ENCODE results near the gene ATP8B4. TPM values are rescaled to one million over a fixed set of nuclear protein-coding genes. Genes with fewer than 3 reads are reported as not detected.

ATP8B4 gene
- total RNA-seq, 1 experiment from 2014 or later, result not detected

- POLR2A ChIA-PET, result no interaction called here
- Histone ChIP-seq H3K4me1 (ENCODE audit: control insufficient read depth, insufficient read depth, low read length) (no peaks in the 10 kb centered on the region), H3K4me3 (ENCODE audit: low read depth in 2 of 2, low read length in 2 of 2) (no peak overlapping the region), H3K36me3 (ENCODE audit: control insufficient read depth, insufficient read depth, low read length) (no peaks in the 10 kb centered on the region), H3K9me3 (ENCODE audit: control insufficient read depth, insufficient read depth, low read depth, low read length) (no peaks in the 10 kb centered on the region), H3K27me3 (ENCODE audit: control insufficient read depth, insufficient read depth, low read length) (no peaks in the 10 kb centered on the region), H3K27ac (ENCODE audit: low read length) (no peak overlapping the region)
- ATAC-seq (no peak), DNase-seq (ENCODE audit: low read depth, low spot score) (no peak)
- TF ChIP-seq CTCF (IDR thresholded peaks at IDR 0.05), result no peak
- intact Hi-C loops (cut with micrococcal nuclease; ENCODE audit: unreplicated experiment) (no loop called here), in situ Hi-C loops (cut with HindIII; ENCODE audit: low pct_unique_long_range_greater_than_20kb, low sequenced_read_pairs) (no loop called here)
- no TSS peak for BruUV-seq (replicated peaks)
- CTCF ChIA-PET, result no interaction called here
Observed at GRCh38 chr15:49863431-49864224, 255.4 kb downstream of the ATP8B4 start.

GRCh38 chr15:49860101-49860500, 258.9 kb downstream of the ATP8B4 start:
- intact Hi-C loops (cut with micrococcal nuclease; ENCODE audit: unreplicated experiment), result no loop called here
- BruUV-seq (replicated peaks), result no TSS peak
- Histone ChIP-seq H3K9me3 (ENCODE audit: control insufficient read depth, insufficient read depth, low read depth, low read length) (no peaks in the 10 kb centered on the region), H3K36me3 (ENCODE audit: control insufficient read depth, insufficient read depth, low read length) (no peaks in the 10 kb centered on the region), H3K4me3 (ENCODE audit: low read depth in 2 of 2, low read length in 2 of 2) (no peak overlapping the region), H3K4me1 (ENCODE audit: control insufficient read depth, insufficient read depth, low read length) (no peaks in the 10 kb centered on the region), H3K27me3 (ENCODE audit: control insufficient read depth, insufficient read depth, low read length) (no peaks in the 10 kb centered on the region), H3K27ac (ENCODE audit: low read length) (no peak overlapping the region)
- in situ Hi-C loops (cut with HindIII; ENCODE audit: low pct_unique_long_range_greater_than_20kb, low sequenced_read_pairs), result no loop called here
- DNase-seq (ENCODE audit: low read depth, low spot score) (no peak), ATAC-seq (no peak)
- TF ChIP-seq POLR2AphosphoS5 (IDR thresholded peaks at IDR 0.05; ENCODE audit: low read depth, low read length) (no peak), SIN3A (IDR thresholded peaks at IDR 0.05; ENCODE audit: borderline replicate concordance, insufficient read depth, low read depth, low read length) (no peak)
- CTCF ChIA-PET, result no interaction called here
- POLR2A ChIA-PET, result no interaction called here

- H3K27me3 ChIP-seq (ENCODE audit: control insufficient read depth, insufficient read depth, low read length), result no peaks in the 10 kb centered on the region
- H3K4me1 ChIP-seq (ENCODE audit: control insufficient read depth, insufficient read depth, low read length), result no peaks in the 10 kb centered on the region
- intact Hi-C loops (cut with micrococcal nuclease; ENCODE audit: unreplicated experiment), result no loop called here
- DNase-seq (ENCODE audit: low read depth, low spot score), result no peak
- in situ Hi-C loops (cut with HindIII; ENCODE audit: low pct_unique_long_range_greater_than_20kb, low sequenced_read_pairs), result no loop called here
- no peak overlapping the region for H3K4me3 ChIP-seq (ENCODE audit: low read depth in 2 of 2, low read length in 2 of 2)
- BruUV-seq (replicated peaks), result no TSS peak
- POLR2A ChIA-PET, result no interaction called here
- ATAC-seq, result no peak
- H3K9me3 ChIP-seq (ENCODE audit: control insufficient read depth, insufficient read depth, low read depth, low read length), result no peaks in the 10 kb centered on the region
- CTCF ChIA-PET, result no interaction called here
- no peak overlapping the region for H3K27ac ChIP-seq (ENCODE audit: low read length)
- no peaks in the 10 kb centered on the region for H3K36me3 ChIP-seq (ENCODE audit: control insufficient read depth, insufficient read depth, low read length)
- TF ChIP-seq CTCF (IDR thresholded peaks at IDR 0.05) (no peak), REST (IDR thresholded peaks at IDR 0.05; ENCODE audit: insufficient read depth in 1 of 2, low read depth in 2 of 2, low read length in 1 of 2) (no peak), TCF7L2 (IDR thresholded peaks at IDR 0.05; ENCODE audit: low read depth, low read length) (no peak), SIN3A (IDR thresholded peaks at IDR 0.05; ENCODE audit: borderline replicate concordance, insufficient read depth, low read depth, low read length) (no peak), POLR2AphosphoS5 (IDR thresholded peaks at IDR 0.05; ENCODE audit: low read depth, low read length) (no peak)
Observed at GRCh38 chr15:49857496-49858475, 261.2 kb downstream of the ATP8B4 start.

Measured in Panc1 (cell line).